Stimulated activated CD8-positive, alpha-beta memory T cell treated with anti-CD3 and anti-CD28 coated beads, Interleukin-4, amount 100 ng/mL, for 48 hours (primary cell): ENCODE results near the gene HPCAL1.
A peak's percentile ranks its signal among the peaks of the same experiment; 100 is the strongest.

Experiments used
- DNase-seq: peaks from one replicate; pipeline ENCODE4 v3.0.0-alpha.2; 2020

Gene HPCAL1

DNA sequence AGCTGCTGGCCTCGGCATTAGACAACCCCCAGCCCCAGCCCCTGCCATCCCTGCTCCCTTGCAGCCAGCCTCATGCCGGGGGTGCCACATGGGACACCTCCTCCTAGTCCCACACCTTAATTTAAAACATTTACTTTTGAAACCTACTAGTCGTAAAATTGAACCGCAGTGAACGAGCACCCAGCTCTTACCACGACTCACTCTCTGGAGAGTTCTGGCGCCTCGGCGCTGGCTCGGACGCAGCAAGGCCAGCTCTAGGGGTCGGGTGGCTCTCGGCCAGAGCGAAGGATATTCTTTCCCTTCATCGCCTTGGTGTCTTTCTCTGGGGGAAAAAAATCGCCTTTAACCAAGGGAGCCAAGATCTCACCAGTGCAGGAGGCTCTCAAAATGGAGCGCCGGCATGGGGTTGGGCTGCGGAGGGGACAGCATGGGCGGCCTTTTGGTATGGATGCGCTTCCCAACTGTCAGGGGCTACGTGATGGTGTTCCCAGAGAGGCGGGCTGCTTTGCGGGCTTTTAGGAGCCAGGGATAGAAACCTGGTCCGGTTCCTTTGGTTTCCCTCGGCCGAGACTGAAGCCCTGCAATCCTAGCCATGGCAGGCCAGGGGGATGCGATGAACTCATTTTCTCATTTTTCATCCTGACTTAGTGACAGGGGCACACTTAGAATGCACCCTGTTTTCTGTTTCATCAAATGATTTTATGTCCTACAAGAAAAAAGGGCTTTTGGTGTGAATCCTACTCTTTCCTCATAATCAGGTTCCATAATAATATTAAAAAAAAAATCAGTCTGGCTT lies 2.0 kb downstream of the HPCAL1 start:
- DNase-seq: no peak

DNA sequence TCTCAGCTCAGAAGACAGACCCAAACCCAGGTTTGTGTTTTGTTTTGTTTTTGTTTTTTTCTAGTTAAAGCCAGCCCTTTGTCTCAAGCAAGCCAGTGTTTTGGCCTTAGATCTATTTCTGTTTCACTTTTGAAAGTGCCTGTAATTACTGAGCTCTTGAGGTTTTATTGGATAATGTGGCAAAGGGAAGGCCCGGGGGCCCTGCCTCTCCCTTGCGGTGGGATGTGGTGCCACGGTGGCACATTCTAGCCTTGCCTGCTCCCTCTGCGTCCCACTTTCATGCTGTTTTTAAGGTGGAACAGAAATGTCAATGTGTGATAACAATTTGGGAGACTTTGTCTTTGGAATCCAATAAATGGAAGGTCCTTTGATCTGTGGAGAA lies 2.5 kb downstream of the HPCAL1 start:
- peak; percentile 53 for DNase-seq

DNA sequence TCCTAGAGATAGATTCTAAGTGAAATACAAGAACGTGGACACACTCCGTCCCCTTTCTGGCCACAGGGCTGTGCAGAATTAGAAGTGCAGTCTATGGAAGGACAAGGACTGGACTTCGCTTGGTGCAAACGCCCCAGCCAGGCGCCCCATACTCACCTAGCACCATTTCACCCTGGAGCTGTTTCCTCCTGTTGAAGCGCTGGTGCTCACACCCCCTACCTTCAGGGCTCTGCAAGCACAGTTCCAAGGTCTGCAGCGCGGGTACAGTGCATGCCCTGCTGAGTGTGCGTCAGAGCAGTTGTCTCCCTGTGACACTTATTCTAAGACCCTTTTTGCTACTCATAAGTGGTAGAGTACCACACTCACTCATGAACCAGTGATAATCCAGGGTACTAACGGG lies 3.0 kb downstream of the HPCAL1 start:
- peak; percentile 60 for DNase-seq

DNA sequence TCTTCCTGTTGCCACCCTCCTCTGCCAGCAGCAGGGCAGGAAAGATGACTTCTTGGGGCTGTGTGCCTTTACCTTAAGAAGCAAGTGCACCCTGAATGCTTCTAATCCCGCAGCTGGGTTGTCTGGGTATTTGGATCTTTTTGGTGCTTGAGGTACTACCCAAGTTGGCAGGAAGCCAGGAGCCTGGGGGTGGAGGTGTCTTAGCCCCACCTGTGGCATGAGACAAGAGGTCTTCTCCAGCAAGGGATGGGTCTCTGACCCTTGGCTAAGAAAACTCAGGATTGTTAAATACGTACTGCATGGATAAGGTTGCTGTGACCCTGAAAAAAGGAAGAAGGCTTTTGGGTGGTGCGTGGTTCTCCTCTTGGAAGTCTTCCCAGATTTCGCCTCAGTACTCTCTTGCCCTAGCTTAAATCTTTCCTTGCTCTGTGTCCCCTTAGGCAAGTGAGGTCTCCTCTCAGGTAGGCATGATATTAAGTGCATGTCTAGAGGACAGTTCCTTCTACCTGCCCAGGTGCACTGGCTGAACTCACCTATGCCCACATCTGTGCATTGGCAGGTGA lies 4.3 kb downstream of the HPCAL1 start:
- peak; percentile 37 for DNase-seq

DNA sequence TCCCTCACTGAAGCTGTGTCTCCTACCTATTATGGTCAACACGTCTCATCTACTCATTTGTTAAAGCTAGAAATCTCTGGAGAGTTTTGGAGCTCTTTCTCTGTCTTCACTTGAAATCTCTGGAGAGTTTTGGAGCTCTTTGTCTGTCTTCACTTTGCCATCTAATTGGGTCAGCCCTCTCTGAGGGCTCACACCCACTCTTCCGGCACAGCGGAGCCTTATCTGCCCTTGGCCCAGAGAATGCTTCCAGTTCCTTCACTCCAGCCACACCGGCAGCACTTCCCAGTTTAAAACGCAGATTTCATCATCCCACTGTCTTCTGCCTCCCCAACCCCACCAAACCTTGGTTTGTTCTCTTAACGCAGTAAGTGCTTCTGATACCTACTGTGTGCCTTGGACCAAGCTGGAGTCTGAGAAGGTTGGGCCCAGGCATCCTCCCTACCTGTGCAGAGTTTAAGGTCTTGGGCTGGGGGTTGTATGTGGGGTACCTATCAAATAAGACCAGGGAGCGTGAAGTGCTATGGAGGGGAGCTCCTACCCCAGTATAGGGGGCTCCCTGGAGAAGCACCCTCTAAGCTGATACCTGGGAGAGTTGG lies 5.0 kb downstream of the HPCAL1 start:
- no peak for DNase-seq

DNA sequence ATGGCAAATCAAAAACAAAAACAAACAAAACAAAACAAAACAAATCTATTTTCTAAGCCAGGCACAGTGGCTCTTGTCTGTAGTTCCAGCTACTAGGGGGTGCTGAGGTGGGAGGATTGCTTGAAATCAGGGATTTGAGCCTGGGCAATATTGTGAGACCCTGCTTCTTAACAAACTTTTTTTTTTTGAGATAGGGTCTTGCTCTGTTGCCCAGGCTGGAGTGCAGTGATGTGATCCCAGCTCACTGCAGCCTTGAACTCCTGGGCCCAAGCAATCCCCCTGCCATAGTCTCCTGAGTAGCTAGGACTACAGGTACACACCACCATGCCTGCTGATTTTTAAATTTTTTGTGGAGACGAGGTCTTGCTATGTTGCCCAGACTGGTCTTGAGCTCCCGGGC lies 6.2 kb downstream of the HPCAL1 start:
- DNase-seq: no peak

DNA sequence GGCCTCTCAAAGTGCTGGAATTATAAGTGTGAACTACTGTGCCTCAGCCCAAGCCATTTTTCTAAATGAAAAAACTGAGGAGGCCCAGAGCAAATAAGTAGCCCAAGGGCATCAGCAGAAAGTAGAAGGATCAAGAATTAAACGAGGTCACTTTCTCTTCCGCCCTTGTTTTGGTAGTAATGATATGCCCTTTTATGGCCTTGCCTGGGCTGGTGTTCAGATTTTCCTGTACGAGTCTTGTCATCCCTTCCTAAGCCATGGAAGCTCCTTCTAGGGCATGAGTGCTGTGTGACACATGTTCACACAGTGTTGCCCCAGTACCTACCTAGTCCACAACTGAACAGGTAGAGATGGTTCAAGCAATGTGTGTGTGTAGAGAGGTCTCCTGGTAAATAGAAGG lies 6.6 kb downstream of the HPCAL1 start:
- DNase-seq: no peak

DNA sequence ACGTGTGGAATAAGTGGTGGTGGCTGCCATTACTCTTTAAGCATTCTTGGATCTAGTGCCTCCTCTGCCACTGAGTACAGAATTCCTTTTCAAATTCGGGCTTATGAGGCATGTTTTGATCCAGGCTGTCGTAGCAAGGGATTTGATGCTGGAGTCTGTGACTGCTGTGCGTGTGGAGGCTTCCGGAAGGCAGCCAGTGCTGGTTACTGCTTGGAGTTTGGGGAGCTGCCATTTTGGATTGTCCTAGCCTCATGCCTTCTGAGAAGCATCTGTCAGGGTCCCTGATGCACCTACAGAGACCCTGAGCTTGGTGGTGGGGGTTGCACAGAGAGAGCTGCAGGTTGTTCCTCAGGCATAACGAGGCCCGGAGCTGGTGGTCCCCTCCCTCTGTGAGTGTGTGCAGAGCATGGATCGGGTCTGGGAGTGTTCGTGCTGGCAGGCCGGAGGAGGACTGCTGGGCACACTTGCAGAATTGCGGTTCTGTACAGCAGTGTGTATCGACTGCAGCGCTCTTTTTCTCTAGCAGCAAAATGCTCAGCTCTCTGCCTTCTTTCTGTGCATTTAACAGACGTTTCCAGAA lies 7.7 kb downstream of the HPCAL1 start:
- no peak for DNase-seq

DNA sequence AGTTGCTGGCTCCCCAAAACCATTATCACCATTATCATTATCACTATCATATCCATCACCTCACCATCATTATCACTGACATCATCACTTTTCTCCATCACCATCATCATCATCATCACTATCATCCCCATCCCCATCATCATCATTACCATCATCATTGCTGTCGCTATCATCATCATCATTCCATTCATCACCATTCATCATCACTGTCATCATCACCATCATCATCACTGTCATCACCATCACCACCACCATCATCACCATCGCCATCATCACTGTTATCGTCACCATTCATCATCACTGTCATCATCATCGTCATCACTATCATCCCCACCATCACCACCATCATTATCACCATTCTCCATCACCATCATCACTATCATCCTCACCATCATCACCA lies 9.0 kb downstream of the HPCAL1 start:
- DNase-seq: no peak

DNA sequence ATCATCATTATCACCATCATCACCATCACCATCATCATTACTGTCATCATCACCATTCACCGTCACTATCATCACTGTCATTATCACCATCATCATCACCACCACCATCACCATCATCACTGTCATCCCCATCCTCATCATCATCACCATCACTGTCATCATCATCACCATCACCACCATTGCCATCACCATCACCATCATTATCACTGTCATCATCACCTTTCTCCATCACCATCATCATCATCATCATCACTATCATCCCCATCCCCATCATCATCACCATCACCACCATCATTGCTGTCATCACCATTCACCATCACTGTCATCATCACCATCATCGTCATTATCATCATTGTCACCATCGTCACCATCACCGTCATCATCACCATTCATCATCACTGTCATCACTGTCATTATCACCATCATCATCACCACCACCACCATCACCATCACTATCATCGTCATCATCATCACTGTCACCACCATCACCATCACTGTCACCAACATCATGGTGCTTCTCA lies 9.8 kb downstream of the HPCAL1 start:
- no peak for DNase-seq

DNA sequence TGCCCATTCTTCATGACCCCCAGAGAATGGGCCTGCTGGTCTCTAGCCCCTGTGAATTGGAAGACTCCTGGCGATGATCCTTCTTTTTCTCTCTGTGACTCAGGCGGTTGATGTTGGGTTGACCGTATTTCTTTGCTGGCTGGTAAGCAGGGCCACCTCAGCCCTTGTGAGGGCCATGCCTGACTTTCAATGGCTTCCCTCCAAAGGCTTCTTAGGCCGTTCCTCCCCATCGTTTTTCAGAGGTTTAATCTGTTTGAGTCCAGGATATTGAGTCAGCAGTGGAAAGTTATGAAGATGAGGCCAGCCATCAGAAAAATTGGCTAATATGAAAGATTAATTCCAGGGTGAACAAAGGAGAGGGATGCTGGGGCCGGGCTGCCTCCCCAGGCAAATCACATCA lies 13.6 kb downstream of the HPCAL1 start:
- no peak for DNase-seq

DNA sequence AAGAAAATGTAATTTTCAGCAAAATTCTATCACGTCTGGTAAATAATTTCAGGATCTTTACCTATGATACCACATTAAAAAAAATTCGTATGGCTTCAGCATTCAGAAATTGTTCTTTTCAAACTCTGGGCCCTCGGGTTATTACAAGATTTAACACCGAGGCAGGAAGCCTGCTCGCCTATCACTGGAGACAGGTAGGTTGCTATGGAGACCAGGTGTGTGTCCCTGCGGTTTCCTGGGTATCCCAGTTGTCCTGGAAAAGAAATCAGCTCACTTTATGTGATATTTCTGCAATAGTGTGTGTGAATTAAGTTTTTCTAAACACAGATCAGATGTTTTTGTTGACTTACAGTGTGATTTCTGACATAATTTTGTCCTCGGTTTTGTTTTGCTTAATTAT lies 14.2 kb downstream of the HPCAL1 start:
- DNase-seq: no peak

DNA sequence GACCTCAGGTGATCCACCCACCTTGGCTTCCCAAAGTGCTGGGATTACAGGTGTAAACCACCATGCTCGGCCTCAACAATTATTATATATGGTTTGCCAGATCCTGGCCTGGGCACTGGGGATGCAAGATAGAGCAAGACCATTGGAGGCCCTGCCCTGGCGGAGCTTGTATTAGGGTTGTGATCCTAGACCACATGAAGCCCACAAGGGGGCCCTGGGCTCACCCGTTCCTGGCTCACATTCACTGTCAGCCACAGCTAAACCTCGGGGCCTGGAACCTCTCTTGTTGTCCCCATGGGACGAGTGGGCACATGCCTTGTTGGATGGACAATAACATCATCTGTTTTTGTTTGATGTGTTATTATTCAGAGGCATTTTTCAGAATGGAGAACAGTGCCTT lies 14.9 kb downstream of the HPCAL1 start:
- no peak for DNase-seq

DNA sequence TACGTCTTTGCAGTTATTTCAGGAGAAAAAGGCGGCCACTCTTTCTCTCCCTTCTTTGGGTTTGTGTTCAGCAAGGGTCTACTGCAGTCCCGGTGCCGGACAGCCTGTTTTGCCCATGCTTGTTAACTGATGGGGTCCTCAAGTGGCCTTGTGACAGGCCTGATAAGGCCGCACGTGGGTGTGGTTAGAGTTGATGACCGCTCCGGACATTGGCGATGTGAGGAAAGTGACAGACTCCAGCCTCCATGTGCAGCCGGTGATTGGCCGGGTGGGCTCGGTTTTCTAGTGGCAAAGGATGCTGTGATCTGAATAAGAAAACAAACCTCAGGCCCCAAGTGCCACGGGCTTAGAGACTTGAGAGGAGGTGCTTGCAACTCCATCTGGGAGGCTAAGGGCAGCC lies 15.6 kb downstream of the HPCAL1 start:
- DNase-seq: no peak

DNA sequence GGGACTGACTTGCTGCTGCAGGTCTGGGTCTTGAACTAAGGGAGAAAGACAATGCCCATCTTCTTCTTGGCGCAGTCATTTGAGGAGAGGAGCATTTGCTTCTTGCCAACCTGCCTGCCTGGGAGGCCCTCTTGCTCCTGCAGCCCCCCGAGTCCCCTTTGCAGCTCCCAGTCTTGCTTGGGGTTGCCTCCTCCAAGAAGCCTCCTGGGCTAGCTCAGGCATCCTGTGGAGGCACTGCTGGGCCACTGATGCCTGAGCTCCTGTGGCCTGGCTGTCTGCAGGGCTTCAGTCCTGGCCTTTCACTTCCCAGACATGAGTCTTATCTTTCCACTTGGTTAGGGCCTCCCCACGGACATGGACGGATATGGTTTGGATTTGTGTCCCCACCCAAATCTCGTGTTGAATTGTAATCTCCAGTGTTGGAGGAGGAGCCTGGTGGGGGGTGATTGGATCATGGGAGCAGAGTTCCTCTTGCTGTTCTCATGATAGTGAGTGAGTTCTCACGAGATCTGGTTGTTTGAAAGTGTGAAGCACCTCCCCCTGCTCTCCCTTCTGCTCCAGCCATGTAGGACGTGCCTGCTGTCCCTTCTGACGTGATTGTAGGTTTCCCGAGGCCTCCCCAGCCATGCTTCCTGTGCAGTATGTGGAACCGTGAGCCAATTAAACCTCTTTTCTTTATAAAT lies 17.3 kb downstream of the HPCAL1 start:
- DNase-seq: no peak

DNA sequence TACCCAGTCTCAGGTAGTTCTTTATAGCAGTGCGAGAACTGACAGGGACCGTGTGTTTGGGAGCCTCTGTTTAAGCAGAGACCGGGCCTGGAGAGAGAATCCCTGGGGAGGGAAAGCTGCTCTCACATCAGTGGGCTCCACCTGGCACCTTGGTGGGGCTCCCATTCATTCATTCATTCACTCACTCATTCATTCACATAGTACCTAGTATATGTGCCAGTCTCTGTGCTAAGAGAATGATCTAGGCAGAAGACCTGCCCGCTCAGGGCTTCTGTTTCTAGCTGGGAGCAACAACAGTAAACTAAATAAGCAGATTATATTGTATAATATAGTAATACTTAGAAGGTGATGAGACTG lies 17.8 kb downstream of the HPCAL1 start:
- DNase-seq: no peak

DNA sequence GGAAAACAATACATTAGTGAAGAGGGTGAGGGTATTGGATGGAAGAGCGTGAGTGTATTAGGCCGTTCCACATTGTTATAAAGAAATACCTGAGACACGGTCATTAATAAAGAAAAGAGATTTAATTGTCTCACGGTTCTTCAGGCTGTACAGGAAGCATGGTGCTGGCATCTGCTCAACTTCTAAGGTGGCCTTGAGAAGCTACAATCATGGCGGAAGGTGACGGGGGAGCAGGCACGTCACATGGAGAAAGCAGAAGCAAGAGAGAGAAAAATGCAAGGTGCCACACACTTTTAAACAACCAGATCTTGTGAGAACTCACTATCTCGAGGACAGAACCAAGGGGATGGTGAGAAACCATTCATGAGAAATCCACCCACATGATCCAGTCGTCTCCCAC lies 18.2 kb downstream of the HPCAL1 start:
- DNase-seq: no peak

DNA sequence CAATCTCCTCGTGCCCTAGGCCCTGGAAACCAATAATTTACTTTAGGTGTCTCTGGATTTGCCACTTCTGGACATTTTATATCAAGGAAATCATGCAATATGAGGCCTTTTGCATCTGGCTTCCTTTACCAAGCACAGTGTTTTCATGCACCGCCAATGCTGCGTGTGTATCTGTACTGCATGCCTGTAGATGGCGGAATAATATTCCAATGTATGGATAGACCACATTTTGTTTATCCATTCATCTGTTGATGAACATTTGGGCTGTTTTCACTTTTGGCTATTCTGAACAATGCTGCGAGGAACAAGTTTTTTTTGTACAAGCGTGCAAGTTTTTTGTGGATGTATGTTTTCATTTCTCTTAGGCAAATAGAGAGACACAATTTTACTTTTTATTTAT lies 18.9 kb downstream of the HPCAL1 start:
- DNase-seq: no peak

DNA sequence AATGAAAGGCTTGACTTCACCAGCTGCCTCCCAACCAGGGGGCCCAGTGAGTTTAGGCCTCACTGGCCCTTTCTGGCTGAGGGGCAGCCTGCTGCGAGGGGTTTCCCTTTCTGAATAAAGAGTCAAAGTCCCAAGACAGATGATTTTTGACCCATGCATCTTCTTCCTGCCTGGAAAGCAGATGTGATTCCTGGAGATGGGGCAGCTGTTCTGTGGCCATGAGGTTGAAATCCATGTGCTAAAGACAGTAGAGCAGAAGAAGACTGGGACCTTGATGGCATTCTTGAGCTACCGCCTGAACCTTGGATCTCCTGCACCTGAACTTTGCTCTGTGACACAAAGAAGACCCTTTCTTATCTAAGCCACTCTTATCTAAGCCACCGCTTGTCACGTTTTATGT lies 19.8 kb downstream of the HPCAL1 start:
- DNase-seq: no peak

DNA sequence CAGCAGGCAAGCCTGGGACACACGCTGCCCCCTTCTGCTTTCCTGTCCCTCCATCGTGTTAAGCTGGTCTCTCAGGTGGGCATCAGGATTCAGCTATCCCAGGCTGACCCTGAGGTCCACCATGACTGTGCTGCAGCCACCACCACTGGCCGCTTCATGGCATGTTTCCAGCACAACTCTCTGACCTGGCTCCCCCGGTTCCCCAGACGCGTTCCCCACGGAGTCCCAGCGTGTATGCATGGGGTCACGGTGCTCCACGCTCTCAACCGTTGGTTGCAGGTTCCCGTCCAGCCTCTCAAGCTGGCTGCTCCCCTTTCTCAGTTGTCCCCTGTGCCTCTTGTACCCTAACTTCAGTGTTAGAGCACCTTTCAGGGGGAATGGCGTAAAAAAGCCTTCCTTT lies 20.3 kb downstream of the HPCAL1 start:
- DNase-seq: no peak

DNA sequence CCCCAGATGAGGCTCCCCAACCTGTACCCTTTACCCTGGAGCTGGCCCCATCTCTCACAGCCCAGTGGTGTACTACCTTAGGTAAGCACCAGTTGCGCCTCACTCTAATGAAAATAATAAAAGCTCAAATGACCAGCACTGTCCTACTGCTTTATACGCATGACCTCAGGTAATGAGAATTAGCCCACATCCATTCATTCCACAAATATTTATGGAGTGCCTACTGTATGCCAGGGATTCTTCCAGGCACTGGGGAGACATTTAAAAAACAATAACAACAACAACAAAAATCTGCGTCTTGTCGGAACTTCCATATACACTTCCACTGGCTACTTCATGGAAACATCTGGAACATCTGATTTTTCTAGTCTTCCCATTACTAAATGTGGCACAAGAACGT lies 20.8 kb downstream of the HPCAL1 start:
- no peak for DNase-seq

DNA sequence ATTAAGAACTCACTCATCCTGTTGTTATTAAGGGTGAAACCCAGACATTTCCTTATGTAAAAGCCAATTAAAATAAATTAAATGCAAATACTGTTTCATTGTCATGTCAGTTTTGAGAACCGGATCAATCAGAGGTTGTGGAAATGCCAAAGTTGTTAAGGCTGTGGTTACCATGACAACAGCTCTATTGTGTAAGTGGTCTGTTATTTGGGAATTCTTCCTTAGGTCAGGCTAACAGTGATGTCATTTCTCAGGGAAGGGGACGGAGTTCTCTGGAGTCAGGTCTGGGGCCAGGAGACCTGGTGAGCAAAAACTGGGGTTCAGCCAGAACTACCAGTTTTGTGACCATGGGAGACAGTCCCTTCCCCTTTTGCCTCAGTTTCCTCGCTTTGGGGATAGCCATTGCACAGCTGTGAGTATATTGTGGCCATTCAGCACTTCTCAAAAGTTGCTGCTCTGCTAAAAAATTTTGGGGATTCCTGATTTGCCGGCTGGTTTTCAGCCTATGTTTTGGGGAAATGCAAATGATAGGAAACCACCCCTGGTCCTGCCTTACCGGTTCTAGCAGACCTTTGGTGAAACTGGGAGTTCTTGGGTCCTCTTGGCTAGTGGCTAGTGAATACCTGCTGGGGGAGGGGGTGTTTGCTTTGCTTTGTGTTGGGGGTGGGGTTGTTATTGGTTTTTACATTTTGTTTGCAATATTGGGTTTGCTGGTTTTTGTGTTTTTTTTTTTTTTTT lies 21.6 kb downstream of the HPCAL1 start:
- DNase-seq: no peak
